Measurements from ENCODE around the gene MBNL1.

MBNL1 gene

DNA sequence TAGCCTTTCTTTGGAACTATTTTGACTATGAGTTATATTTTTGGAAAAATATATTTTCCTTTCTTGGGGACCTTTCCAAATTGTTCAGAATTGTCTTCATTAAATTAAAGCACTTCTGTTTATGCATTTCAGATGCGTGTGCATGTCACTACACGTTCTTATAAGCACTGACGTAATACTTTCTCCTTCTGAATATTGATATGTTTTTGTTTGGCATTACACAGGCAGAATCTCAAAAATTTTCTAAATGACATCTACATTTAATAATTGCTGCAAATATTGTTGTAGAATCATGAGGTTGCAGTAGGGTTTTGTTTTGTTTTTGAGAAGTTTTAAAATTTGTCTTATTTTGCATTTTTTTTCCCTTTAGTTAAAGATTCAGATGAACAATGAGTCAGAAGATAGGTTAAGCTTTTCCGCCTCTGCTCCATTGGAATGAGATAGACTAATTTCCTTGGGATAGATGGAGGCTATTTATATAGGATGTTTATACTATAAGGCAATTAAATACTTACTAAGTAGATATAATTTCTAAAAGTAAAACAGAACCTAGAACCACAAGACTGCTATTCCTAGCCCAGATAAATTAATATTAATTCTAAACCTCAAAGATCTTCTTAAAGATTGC, 110.8 kb downstream of the MBNL1 start:
- Histone ChIP-seq H3K27ac (no peak overlapping the region), H3K36me3 (no peaks in the 10 kb centered on the region), H3K9me3 (ENCODE audit: severe bottlenecking) (no peaks in the 10 kb centered on the region), H3K4me3 (ENCODE audit: low read depth, low read length) (no peak overlapping the region), H3K27me3 (ENCODE audit: insufficient read depth, low read depth, severe bottlenecking) (peaks cover 4% of the 10 kb centered on the region)
- no peak for TF ChIP-seq CTCF (IDR thresholded peaks at IDR 0.05; ENCODE audit: low read depth, low read length)
- no peak for DNase-seq

DNA sequence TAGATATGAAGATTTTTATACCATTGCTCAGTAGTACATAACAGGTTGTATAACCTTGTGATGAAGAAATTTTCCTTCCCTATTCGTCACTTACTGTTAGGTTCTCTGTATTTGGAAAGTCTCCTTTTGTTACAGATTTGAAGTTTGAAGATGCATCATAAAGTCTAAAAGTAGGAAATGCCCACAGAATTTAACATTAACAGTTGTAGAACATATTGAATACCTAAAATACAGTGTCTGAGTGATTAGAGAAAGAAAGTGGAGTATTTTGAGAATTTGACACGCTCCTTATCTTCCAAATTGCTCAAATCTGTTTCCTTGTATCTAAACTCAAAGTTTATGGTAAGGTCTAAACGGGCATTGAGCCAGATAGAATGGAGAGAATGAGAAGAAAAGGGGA, 111.3 kb downstream of the MBNL1 start:
- no peak for DNase-seq
- no peak for TF ChIP-seq CTCF (IDR thresholded peaks at IDR 0.05; ENCODE audit: low read depth, low read length)
- Histone ChIP-seq H3K27ac (no peak overlapping the region), H3K4me3 (ENCODE audit: low read depth, low read length) (no peak overlapping the region), H3K27me3 (ENCODE audit: insufficient read depth, low read depth, severe bottlenecking) (peaks cover 4% of the 10 kb centered on the region), H3K36me3 (no peaks in the 10 kb centered on the region), H3K9me3 (ENCODE audit: severe bottlenecking) (no peaks in the 10 kb centered on the region)

DNA sequence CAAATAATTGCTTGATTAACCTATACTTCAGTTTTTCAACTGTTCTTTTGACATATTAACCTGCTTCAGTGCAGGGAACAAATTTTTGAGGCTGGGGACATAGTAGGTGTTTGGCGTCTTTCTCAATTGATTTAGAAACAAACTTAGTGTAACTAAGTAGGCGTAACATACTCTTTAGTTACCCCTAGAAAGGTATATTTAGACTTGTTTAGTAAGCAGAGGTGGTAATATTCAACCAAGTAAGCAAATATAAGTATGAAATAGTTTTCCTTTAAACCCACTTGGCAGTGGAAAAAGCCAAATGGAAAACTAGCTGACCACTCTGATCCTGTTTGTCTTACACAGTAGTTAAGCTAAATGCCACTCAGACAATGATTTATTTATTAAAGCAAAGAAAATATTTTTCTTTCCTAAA, 113.2 kb downstream of the MBNL1 start:
- H3K27ac ChIP-seq = no peak overlapping the region
- no peak overlapping the region for H3K4me3 ChIP-seq (ENCODE audit: low read depth, low read length)
- TF ChIP-seq CTCF (IDR thresholded peaks at IDR 0.05; ENCODE audit: low read depth, low read length) = no peak

GRCh38 chr3:152382312-152383135, 113.8 kb downstream of the MBNL1 start:
- no peaks in the 10 kb centered on the region for H3K36me3 ChIP-seq
- no peaks in the 10 kb centered on the region for H3K9me3 ChIP-seq (ENCODE audit: severe bottlenecking)
- no peak overlapping the region for H3K4me3 ChIP-seq (ENCODE audit: low read depth, low read length)
- H3K27ac ChIP-seq = no peak overlapping the region
- no peaks in the 10 kb centered on the region for H3K27me3 ChIP-seq (ENCODE audit: insufficient read depth, low read depth, severe bottlenecking)
- no peak for TF ChIP-seq CTCF (IDR thresholded peaks at IDR 0.05; ENCODE audit: low read depth, low read length)
- no peak for DNase-seq

More for the DNA sequence above, 113.2 kb downstream of the MBNL1 start:
- Histone ChIP-seq H3K36me3 (no peaks in the 10 kb centered on the region), H3K27me3 (ENCODE audit: insufficient read depth, low read depth, severe bottlenecking) (no peaks in the 10 kb centered on the region), H3K9me3 (ENCODE audit: severe bottlenecking) (no peaks in the 10 kb centered on the region)
- DNase-seq = no peak

DNA sequence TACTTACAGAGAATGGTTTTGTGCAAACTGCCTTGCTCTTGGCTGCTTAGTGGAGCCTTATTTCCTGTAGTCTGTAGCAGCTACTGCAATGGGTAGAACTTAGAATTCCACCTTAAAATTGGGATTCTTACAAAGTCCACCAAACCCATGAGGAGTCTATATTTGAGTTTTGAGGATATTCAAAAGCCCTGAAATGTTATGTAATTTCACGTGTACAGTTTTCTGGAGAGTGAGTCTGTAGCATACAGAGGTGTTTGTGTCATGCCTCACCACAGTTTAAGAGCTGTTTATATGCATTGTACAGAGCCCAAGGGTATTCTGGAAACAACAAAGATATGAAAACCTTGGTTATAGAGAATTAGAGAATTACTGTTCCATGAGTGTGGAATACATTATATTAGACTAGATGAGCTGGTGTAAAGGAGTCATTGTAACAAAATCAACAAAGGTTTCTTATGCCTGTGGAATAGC, 114.4 kb downstream of the MBNL1 start:
- Histone ChIP-seq H3K9me3 (ENCODE audit: severe bottlenecking) (no peaks in the 10 kb centered on the region), H3K27ac (no peak overlapping the region), H3K4me3 (ENCODE audit: low read depth, low read length) (no peak overlapping the region), H3K27me3 (ENCODE audit: insufficient read depth, low read depth, severe bottlenecking) (no peaks in the 10 kb centered on the region), H3K36me3 (no peaks in the 10 kb centered on the region)
- no peak for TF ChIP-seq CTCF (IDR thresholded peaks at IDR 0.05; ENCODE audit: low read depth, low read length)
- no peak for DNase-seq

All from WERI-Rb-1 (cell line).